Trophoblast cell (in vitro differentiated cells and primary cell): ENCODE measurements around the gene TRAF4.
A peak's percentile ranks its signal among the peaks of the same experiment; 100 is the strongest.

Experiments
- DNase-seq, 2 donors: peaks; one replicate each; pipeline ENCODE4 v3.0.0-alpha.2; 2016
- H2AFZ ChIP-seq: 2 replicates; pipeline ENCODE4 v1.6.1; 2013; ENCODE audit warnings: low read length, moderate library complexity, mild to moderate bottlenecking; ENCODE audit not compliant: insufficient read depth, poor library complexity
- H2AK5ac ChIP-seq: 2 replicates; pipeline ENCODE4 v1.6.1; 2013; ENCODE audit warnings: mild to moderate bottlenecking, low read length
- H2BK120ac ChIP-seq: 2 replicates; pipeline ENCODE4 v1.6.1; 2013; ENCODE audit warnings: low read length, mild to moderate bottlenecking, moderate library complexity; ENCODE audit not compliant: insufficient read depth, poor library complexity
- H2BK12ac ChIP-seq: 2 replicates; pipeline ENCODE4 v1.6.1; 2013; ENCODE audit warnings: mild to moderate bottlenecking, low read length, moderate library complexity
- H2BK5ac ChIP-seq: 2 replicates; pipeline ENCODE4 v1.6.1; 2013; ENCODE audit warnings: low read length, low read depth, moderate library complexity, mild to moderate bottlenecking; ENCODE audit not compliant: poor library complexity
- H3K14ac ChIP-seq: 2 replicates; pipeline ENCODE4 v1.6.1; 2013; ENCODE audit warnings: mild to moderate bottlenecking, low read length
- H3K18ac ChIP-seq: 2 replicates; pipeline ENCODE4 v1.6.1; 2013; ENCODE audit warnings: mild to moderate bottlenecking, low read length
- H3K23ac ChIP-seq: 2 replicates; pipeline ENCODE4 v1.6.1; 2013; ENCODE audit warnings: low read length
- H3K27ac ChIP-seq: 2 replicates; pipeline ENCODE4 v1.5.1; 2013; ENCODE audit warnings: low read depth, mild to moderate bottlenecking, inconsistent platforms, low read length, moderate library complexity
- H3K27me3 ChIP-seq: 2 replicates; pipeline ENCODE4 v1.6.1; 2013; ENCODE audit warnings: inconsistent platforms, mild to moderate bottlenecking, low read length, moderate library complexity; ENCODE audit not compliant: insufficient read depth
- H3K36me3 ChIP-seq, 2 experiments: 1 replicate in 1 of 2; 2 replicates in 1 of 2; pipeline ENCODE4 v1.6.1; 2013; ENCODE audit warnings: low read length in 2 of 2, mild to moderate bottlenecking in 2 of 2, moderate library complexity in 1 of 2; ENCODE audit not compliant: insufficient read depth in 2 of 2, control insufficient read depth in 1 of 2
- H3K4ac ChIP-seq: 2 replicates; pipeline ENCODE4 v1.6.1; 2013; ENCODE audit warnings: low read depth, mild to moderate bottlenecking, low read length, moderate library complexity
- H3K4me1 ChIP-seq, 2 experiments: 1 replicate in 1 of 2; 2 replicates in 1 of 2; pipeline ENCODE4 v1.6.1; 2013; ENCODE audit warnings: low read length in 2 of 2, mild to moderate bottlenecking in 2 of 2, moderate library complexity in 1 of 2; ENCODE audit not compliant: insufficient read depth in 2 of 2, control insufficient read depth in 1 of 2
- H3K4me2 ChIP-seq: 2 replicates; pipeline ENCODE4 v1.6.1; 2013; ENCODE audit warnings: inconsistent platforms, mild to moderate bottlenecking, low read length, moderate library complexity
- H3K4me3 ChIP-seq: 2 replicates; pipeline ENCODE4 v1.5.1; 2013; ENCODE audit warnings: mild to moderate bottlenecking, low read depth, low read length, inconsistent platforms
- H3K79me1 ChIP-seq: one replicate; pipeline ENCODE4 v1.6.1; 2013; ENCODE audit warnings: low read length
- H3K79me2 ChIP-seq: 2 replicates; pipeline ENCODE4 v1.6.1; 2013; ENCODE audit warnings: low read length, mild to moderate bottlenecking; ENCODE audit not compliant: control insufficient read depth, insufficient read depth, poor library complexity
- H3K9ac ChIP-seq: 2 replicates; pipeline ENCODE4 v1.6.1; 2013; ENCODE audit warnings: mild to moderate bottlenecking, low read length
- H3K9me3 ChIP-seq: 2 replicates; pipeline ENCODE4 v1.6.1; 2013; ENCODE audit warnings: low read depth, mild to moderate bottlenecking, control low read depth, inconsistent platforms, low read length; ENCODE audit not compliant: insufficient read depth
- H4K12ac ChIP-seq: 2 replicates; pipeline ENCODE4 v1.6.1; 2013; ENCODE audit warnings: low read depth, mild to moderate bottlenecking, low read length, moderate library complexity
- H4K8ac ChIP-seq: 2 replicates; pipeline ENCODE4 v1.6.1; 2013; ENCODE audit warnings: low read depth, mild to moderate bottlenecking, low read length, moderate library complexity
- H4K91ac ChIP-seq: one replicate; pipeline ENCODE4 v1.6.1; 2013; ENCODE audit warnings: low read depth, mild to moderate bottlenecking, low read length, moderate library complexity
- WGBS: extraction: QIAGEN DNeasy Blood & Tissue Kit; methylation state at CpG from one replicate; pipeline ENCODE4 v1.1.7; 2013; ENCODE audit warnings: missing lambda C conversion rate; ENCODE audit not compliant: insufficient read length, insufficient coverage; ENCODE audit errors: extremely low coverage; 5-methylcytosine and 5-hydroxymethylcytosine counted together

The TRAF4 gene

GRCh38 chr17:28748852-28749515 lies 5.2 kb downstream of the TRAF4 start:
- no peak overlapping the region for H2BK120ac ChIP-seq
- H3K9ac ChIP-seq: no peak overlapping the region
- peaks cover 37% of the 10 kb centered on the region for H3K79me1 ChIP-seq
- DNase-seq: peak in 1 of 2 donors; percentile 31
- no peak overlapping the region for H3K14ac ChIP-seq
- H3K27me3 ChIP-seq: no peaks in the 10 kb centered on the region
- H2BK12ac ChIP-seq: no peak overlapping the region
- no peak overlapping the region for H3K4me2 ChIP-seq
- H3K79me2 ChIP-seq: peaks cover 30% of the 10 kb centered on the region
- H2AFZ ChIP-seq: no peak overlapping the region
- no peak overlapping the region for H3K23ac ChIP-seq
- H3K27ac ChIP-seq: no peak overlapping the region
- H3K4ac ChIP-seq: peak overlapping the region; percentile 19
- H4K8ac ChIP-seq: no peak overlapping the region
- WGBS: no CpG with 5 or more reads among the region's 18 CpGs
- H2BK5ac ChIP-seq: no peak overlapping the region
- no peak overlapping the region for H4K91ac ChIP-seq
- no peak overlapping the region for H3K4me3 ChIP-seq
- peaks cover 27 to 29% of the 10 kb centered on the region in 2 experiments for H3K4me1 ChIP-seq
- no peak overlapping the region for H3K18ac ChIP-seq
- no peak overlapping the region for H2AK5ac ChIP-seq
- H3K36me3 ChIP-seq: peaks cover 61 to 69% of the 10 kb centered on the region in 2 experiments
- H4K12ac ChIP-seq: no peak overlapping the region
- peaks cover 2% of the 10 kb centered on the region for H3K9me3 ChIP-seq

GRCh38 chr17:28749516-28750177 lies 5.8 kb downstream of the TRAF4 start:
- H3K4me3 ChIP-seq: no peak overlapping the region
- no peak overlapping the region for H2BK5ac ChIP-seq
- H4K91ac ChIP-seq: no peak overlapping the region
- H3K9me3 ChIP-seq: peaks cover 2% of the 10 kb centered on the region
- H3K4me1 ChIP-seq: peaks cover 27 to 29% of the 10 kb centered on the region in 2 experiments
- H3K14ac ChIP-seq: no peak overlapping the region
- H3K27ac ChIP-seq: peak overlapping the region; percentile 21
- H2BK120ac ChIP-seq: no peak overlapping the region
- no peak overlapping the region for H3K4ac ChIP-seq
- H3K9ac ChIP-seq: no peak overlapping the region
- WGBS: no CpG with 5 or more reads among the region's 11 CpGs
- no peak overlapping the region for H2BK12ac ChIP-seq
- H3K79me1 ChIP-seq: peaks cover 32% of the 10 kb centered on the region
- peaks cover 25% of the 10 kb centered on the region for H3K79me2 ChIP-seq
- no peak overlapping the region for H3K4me2 ChIP-seq
- no peak overlapping the region for H2AK5ac ChIP-seq
- no peaks in the 10 kb centered on the region for H3K27me3 ChIP-seq
- H2AFZ ChIP-seq: no peak overlapping the region
- peaks cover 61 to 69% of the 10 kb centered on the region in 2 experiments for H3K36me3 ChIP-seq
- DNase-seq: no peak
- H3K23ac ChIP-seq: no peak overlapping the region
- no peak overlapping the region for H4K12ac ChIP-seq
- no peak overlapping the region for H3K18ac ChIP-seq
- no peak overlapping the region for H4K8ac ChIP-seq

- peak; percentile 93 to 98 for DNase-seq
- peak overlapping the region; percentile 8 for H3K4ac ChIP-seq
- no CpG with 5 or more reads among the region's 20 CpGs for WGBS
Measured at GRCh38 chr17:28750178-28751047, 6.6 kb downstream of the TRAF4 start.

GRCh38 chr17:28751600-28752366 lies 8.0 kb downstream of the TRAF4 start:
- H3K14ac ChIP-seq: no peak overlapping the region
- H3K4me3 ChIP-seq: no peak overlapping the region
- no peak overlapping the region for H2AK5ac ChIP-seq
- H2BK120ac ChIP-seq: no peak overlapping the region
- H4K91ac ChIP-seq: no peak overlapping the region
- H4K8ac ChIP-seq: no peak overlapping the region
- H3K27ac ChIP-seq: no peak overlapping the region
- no peaks in the 10 kb centered on the region for H3K27me3 ChIP-seq
- peaks cover 7% of the 10 kb centered on the region for H3K79me2 ChIP-seq
- H3K4ac ChIP-seq: no peak overlapping the region
- no peaks in the 10 kb centered on the region for H3K9me3 ChIP-seq
- H3K18ac ChIP-seq: no peak overlapping the region
- H3K4me2 ChIP-seq: no peak overlapping the region
- H3K9ac ChIP-seq: no peak overlapping the region
- no peak overlapping the region for H4K12ac ChIP-seq
- H3K36me3 ChIP-seq: peaks cover 50 to 57% of the 10 kb centered on the region in 2 experiments
- peaks cover 12% of the 10 kb centered on the region for H3K79me1 ChIP-seq
- WGBS: no CpG with 5 or more reads among the region's 10 CpGs
- H3K23ac ChIP-seq: no peak overlapping the region
- no peak overlapping the region for H2BK5ac ChIP-seq
- no peak for DNase-seq
- H2BK12ac ChIP-seq: no peak overlapping the region
- peaks cover 15 to 19% of the 10 kb centered on the region in 2 experiments for H3K4me1 ChIP-seq
- H2AFZ ChIP-seq: no peak overlapping the region

More at GRCh38 chr17:28750178-28751047, 6.6 kb downstream of the TRAF4 start:
- Histone ChIP-seq H3K9ac (no peak overlapping the region), H2BK120ac (no peak overlapping the region), H2AFZ (no peak overlapping the region), H3K23ac (no peak overlapping the region), H2BK12ac (no peak overlapping the region), H3K4me3 (no peak overlapping the region), H4K91ac (no peak overlapping the region), H4K8ac (no peak overlapping the region), H3K27ac (no peak overlapping the region), H2AK5ac (no peak overlapping the region), H3K36me3 (peaks cover 61 to 63% of the 10 kb centered on the region in 2 experiments), H3K14ac (no peak overlapping the region), H3K18ac (no peak overlapping the region), H2BK5ac (no peak overlapping the region), H3K4me2 (no peak overlapping the region), H3K27me3 (no peaks in the 10 kb centered on the region), H3K4me1 (peaks cover 27 to 29% of the 10 kb centered on the region in 2 experiments), H3K79me2 (peaks cover 19% of the 10 kb centered on the region), H3K9me3 (no peaks in the 10 kb centered on the region), H3K79me1 (peaks cover 25% of the 10 kb centered on the region), H4K12ac (peak overlapping the region; percentile 66)
